ENCODE measurements around the gene MYO7B.

Gene MYO7B

GRCh38 chr2:127663566-127664064, 128.1 kb downstream of the MYO7B start:
- no peak for ATAC-seq

GRCh38 chr2:127664065-127664894, 128.8 kb downstream of the MYO7B start:
- ATAC-seq, result no peak

More at GRCh38 chr2:127663566-127664064, 128.1 kb downstream of the MYO7B start:
- no peak for DNase-seq

GRCh38 chr2:127664895-127665225, 129.4 kb downstream of the MYO7B start:
- ATAC-seq (no peak), DNase-seq (no peak)

More at GRCh38 chr2:127664065-127664894, 128.8 kb downstream of the MYO7B start:
- DNase-seq, result no peak

- no peak for DNase-seq
- ATAC-seq, result no peak
Observed at GRCh38 chr2:127665267-127665893, 129.9 kb downstream of the MYO7B start.

- ATAC-seq, result no peak
- DNase-seq, result no peak
Observed at GRCh38 chr2:127669056-127669455, 133.6 kb downstream of the MYO7B start.

GRCh38 chr2:127670055-127670956, 134.8 kb downstream of the MYO7B start:
- ATAC-seq (no peak), DNase-seq (no peak)

- DNase-seq (no peak), ATAC-seq (no peak)
Observed at GRCh38 chr2:127670957-127671290, 135.4 kb downstream of the MYO7B start.

GRCh38 chr2:127671557-127672302, 136.2 kb downstream of the MYO7B start:
- no peak for ATAC-seq

GRCh38 chr2:127672341-127673224, 137.1 kb downstream of the MYO7B start:
- no peak for DNase-seq
- ATAC-seq, result no peak

More at GRCh38 chr2:127671557-127672302, 136.2 kb downstream of the MYO7B start:
- DNase-seq, result no peak

GRCh38 chr2:127673291-127674069, 138.0 kb downstream of the MYO7B start:
- no peak for DNase-seq
- no peak for ATAC-seq

- ATAC-seq (peak; percentile 41), DNase-seq (peak; percentile 38)
Observed at GRCh38 chr2:127674241-127675209, 139.0 kb downstream of the MYO7B start.

- no peak for ATAC-seq
- DNase-seq, result no peak
Observed at GRCh38 chr2:127675331-127676261, 140.1 kb downstream of the MYO7B start, which contains the start of gene LIMS2. Gene LIMS2, minus strand, starts transcription at chr2:127675530. Its CDS starts 506 bp downstream, at chr2:127675024.

- DNase-seq, result no peak
Observed at GRCh38 chr2:127676906-127677305, 141.4 kb downstream of the MYO7B start.

GRCh38 chr2:127678531-127678930, 143.0 kb downstream of the MYO7B start:
- no peak for DNase-seq
- no peak for ATAC-seq

More at GRCh38 chr2:127676906-127677305, 141.4 kb downstream of the MYO7B start:
- no peak for ATAC-seq

GRCh38 chr2:127678991-127679390, 143.5 kb downstream of the MYO7B start:
- DNase-seq, result no peak
- ATAC-seq, result no peak

GRCh38 chr2:127679680-127680361, 144.3 kb downstream of the MYO7B start:
- ATAC-seq (no peak), DNase-seq (no peak)

Data from stimulated activated naive CD8-positive, alpha-beta T cell treated with anti-CD3 and anti-CD28 coated beads, Interleukin-15, Interleukin-2, amounts not matched to agents 100 U/mL and 50 U/mL, for 24 hours (primary cell).